ENCODE results near the gene RNF214.

- TF ChIP-seq POLR2A (IDR thresholded peaks at IDR 0.05; ENCODE audit: low read length), result no peak
- TF ChIP-seq GATA1 (IDR thresholded peaks at IDR 0.05; ENCODE audit: low read depth, low read length), result no peak
Measured at GRCh38 chr11:117269856-117270255, 37.4 kb downstream of the RNF214 start.
